Activated naive CD8-positive, alpha-beta T cell treated with anti-CD3 and anti-CD28 coated beads, Interleukin-2, amount 50 U/mL, for 24 hours (primary cell): ENCODE results near the gene HID1.

Source experiments
- ATAC-seq: fragments of 150-1000 bp; cut with Tn5 transposase; one replicate; pipeline ENCODE4 v1.10.0; 2021
- DNase-seq: peaks from one replicate; pipeline ENCODE4 v3.0.0; 2021
- H3K27ac Mint-ChIP-seq: one replicate; pipeline ENCODE4 v1.8.0; 2021; ENCODE audit warnings: mild to moderate bottlenecking, mixed read lengths
- H3K27me3 Mint-ChIP-seq: one replicate; pipeline ENCODE4 v1.8.0; 2021; ENCODE audit warnings: mixed read lengths
- H3K36me3 Mint-ChIP-seq: one replicate; pipeline ENCODE4 v1.8.0; 2021; ENCODE audit warnings: low read depth, mixed read lengths
- H3K4me1 Mint-ChIP-seq: one replicate; pipeline ENCODE4 v1.8.0; 2021; ENCODE audit warnings: mixed read lengths
- H3K4me3 Mint-ChIP-seq: one replicate; pipeline ENCODE4 v1.8.0; 2021; ENCODE audit warnings: mild to moderate bottlenecking, moderate library complexity, mixed read lengths
- H3K9me3 Mint-ChIP-seq: one replicate; pipeline ENCODE4 v1.8.0; 2021; ENCODE audit warnings: mixed read lengths

The HID1 gene

DNA sequence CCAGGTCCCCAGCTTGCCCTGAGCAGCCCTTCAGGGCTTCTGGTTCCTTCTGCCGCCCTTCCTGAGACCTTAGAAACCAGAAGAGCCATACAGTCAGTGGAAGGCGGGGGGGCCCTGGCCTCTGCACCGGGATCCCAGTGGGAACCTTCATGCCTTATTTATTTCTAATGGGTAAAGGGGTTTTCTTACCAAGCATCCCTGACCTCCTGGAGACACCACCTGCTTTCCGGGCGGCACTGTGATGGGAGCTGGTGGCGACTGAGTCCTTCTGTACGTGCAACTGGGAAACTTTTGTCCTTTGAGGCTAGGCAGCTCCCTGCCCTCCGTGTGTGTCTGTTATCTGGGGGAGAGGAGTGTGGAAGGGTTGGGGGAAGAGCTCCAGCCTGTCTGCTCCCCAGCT lies 32.7 kb upstream of the HID1 start:
- no peaks in the 10 kb centered on the region for H3K36me3 Mint-ChIP-seq

GRCh38 chr17:75004371-75004770 lies 31.8 kb upstream of the HID1 start:
- DNase-seq (no peak), ATAC-seq (no peak)
- Mint-ChIP-seq H3K27me3 (no peaks in the 10 kb centered on the region), H3K4me1 (peaks cover 7% of the 10 kb centered on the region), H3K4me3 (no peak overlapping the region), H3K9me3 (no peaks in the 10 kb centered on the region), H3K27ac (no peak overlapping the region), H3K36me3 (no peaks in the 10 kb centered on the region)

More for the DNA sequence above, 32.7 kb upstream of the HID1 start:
- DNase-seq (no peak), ATAC-seq (no peak)
- no peak overlapping the region for H3K4me3 Mint-ChIP-seq
- no peak overlapping the region for H3K27ac Mint-ChIP-seq
- peaks cover 7% of the 10 kb centered on the region for H3K4me1 Mint-ChIP-seq
- H3K9me3 Mint-ChIP-seq: no peaks in the 10 kb centered on the region
- no peaks in the 10 kb centered on the region for H3K27me3 Mint-ChIP-seq

DNA sequence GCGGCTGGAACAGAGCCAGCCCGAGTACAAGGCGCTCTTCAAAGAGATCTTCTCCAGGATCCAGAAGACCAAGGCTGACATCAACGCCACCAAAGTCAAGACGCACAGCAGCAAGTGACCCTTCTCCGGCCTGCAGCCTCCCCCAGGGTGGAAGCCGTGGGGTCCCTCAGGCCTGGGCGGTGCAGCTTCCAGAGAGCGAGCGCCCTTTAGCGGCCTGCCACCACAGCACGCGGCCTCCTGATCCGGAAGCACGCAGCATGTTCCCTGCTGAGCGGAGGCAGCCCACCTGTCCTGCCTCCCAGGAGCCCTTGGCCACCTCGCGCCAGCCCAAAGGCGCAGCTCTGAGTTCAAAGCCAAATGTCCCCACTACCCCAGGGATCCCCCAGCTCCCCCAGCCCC lies 31.4 kb upstream of the HID1 start:
- ATAC-seq (no peak), DNase-seq (no peak)
- H3K27ac Mint-ChIP-seq: no peak overlapping the region
- H3K4me3 Mint-ChIP-seq: no peak overlapping the region
- H3K9me3 Mint-ChIP-seq: no peaks in the 10 kb centered on the region
- peaks cover 7% of the 10 kb centered on the region for H3K4me1 Mint-ChIP-seq
- H3K27me3 Mint-ChIP-seq: no peaks in the 10 kb centered on the region
- no peaks in the 10 kb centered on the region for H3K36me3 Mint-ChIP-seq

DNA sequence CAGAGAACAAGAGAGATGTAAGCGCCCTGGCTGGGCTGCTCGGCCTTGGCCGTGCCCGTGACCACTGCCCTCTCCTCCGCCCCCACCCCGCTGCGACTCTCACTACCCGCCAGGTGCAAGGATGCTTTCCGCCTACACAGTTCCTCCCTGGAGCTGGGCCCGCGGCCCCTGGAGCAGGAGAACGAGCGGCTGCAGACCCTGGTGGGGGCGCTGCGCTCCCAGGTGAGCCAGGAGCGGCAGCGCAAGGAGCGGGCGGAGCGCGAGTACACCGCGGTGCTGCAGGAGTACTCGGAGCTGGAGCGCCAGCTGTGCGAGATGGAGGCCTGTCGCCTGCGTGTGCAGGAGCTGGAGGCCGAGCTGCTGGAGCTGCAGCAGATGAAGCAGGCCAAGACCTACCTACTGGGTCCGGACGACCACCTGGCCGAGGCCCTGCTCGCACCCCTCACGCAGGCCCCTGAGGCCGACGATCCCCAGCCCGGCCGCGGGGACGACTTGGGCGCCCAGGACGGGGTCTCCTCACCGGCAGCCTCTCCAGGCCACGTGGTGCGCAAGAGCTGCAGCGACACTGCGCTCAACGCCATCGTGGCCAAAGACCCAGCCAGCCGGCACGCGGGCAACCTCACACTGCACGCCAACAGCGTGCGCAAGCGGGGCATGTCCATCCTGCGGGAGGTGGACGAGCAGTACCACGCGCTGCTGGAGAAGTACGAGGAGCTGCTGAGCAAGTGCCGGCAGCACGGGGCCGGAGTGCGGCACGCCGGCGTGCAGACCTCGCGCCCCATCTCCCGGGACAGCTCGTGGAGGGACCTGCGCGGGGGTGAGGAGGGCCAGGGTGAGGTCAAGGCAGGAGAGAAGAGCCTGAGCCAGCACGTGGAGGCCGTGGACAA lies 30.8 kb upstream of the HID1 start:
- ATAC-seq (no peak), DNase-seq (no peak)
- Mint-ChIP-seq H3K9me3 (no peaks in the 10 kb centered on the region), H3K27ac (no peak overlapping the region), H3K4me1 (peaks cover 9% of the 10 kb centered on the region), H3K4me3 (no peak overlapping the region), H3K27me3 (no peaks in the 10 kb centered on the region), H3K36me3 (no peaks in the 10 kb centered on the region)

DNA sequence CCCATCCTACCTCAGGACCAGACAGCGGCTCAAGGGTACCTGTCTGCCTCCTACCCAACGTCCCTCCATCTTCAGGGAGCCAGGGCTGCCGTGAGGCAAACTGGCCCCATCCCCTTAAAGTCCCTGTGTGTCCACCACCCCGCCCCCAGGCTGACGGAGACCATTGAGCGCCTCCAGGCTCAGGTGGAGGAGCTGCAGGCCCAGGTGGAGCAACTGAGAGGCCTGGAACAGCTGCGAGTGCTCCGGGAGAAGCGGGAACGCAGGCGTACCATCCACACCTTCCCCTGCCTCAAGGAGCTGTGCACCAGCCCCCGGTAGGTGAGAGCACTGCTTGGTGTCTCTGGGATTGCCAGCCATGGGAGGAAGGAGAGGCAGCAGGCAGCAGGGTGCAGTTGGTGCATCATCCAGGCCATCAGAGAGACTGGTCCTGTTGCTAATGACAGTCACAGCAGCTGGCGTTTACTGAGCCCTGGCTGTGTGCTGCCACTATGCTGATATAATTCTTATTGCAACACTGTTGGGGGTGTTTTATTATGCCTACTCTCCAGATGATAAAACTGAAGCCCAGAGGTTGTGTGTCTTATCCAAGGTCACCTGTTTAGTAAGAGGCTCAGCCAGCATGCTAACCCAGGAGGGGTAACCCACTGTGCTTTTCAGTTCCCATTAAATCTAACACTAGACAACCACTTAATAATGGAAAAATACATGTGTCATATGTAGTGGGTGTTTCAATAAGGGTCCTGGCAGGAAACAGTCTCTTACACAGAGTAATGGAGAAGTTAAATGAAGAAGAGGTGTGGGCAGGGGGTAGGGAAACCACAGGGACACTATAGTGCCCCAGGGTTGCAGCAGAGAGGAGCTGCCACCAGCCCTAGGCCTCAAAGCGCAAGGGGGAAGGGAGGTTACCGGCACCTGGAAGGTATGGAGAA lies 29.6 kb upstream of the HID1 start:
- peak overlapping the region; percentile 23 for H3K27ac Mint-ChIP-seq
- no peaks in the 10 kb centered on the region for H3K27me3 Mint-ChIP-seq
- H3K36me3 Mint-ChIP-seq: no peaks in the 10 kb centered on the region
- DNase-seq: no peak
- H3K4me3 Mint-ChIP-seq: no peak overlapping the region
- peak; percentile 57 for ATAC-seq
- no peaks in the 10 kb centered on the region for H3K9me3 Mint-ChIP-seq
- H3K4me1 Mint-ChIP-seq: peaks cover 10% of the 10 kb centered on the region

DNA sequence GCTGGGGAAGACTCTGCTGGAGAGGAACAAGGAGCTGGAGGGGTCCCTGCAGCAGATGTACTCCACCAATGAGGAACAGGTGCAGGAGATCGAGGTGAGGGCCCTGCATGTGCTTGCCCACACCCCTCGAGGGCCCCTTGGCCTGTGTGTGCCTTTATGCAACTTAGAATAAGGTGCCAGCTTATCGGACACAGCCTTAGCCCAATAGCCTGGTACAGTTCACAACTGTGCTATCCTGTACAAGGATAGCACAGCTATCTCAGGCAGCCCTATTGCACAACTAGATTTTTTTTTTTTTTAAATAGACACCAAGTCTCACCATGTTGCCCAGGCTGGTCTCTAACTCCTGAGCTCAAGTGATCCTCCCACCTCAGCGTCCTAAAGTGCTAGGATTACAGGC lies 27.0 kb upstream of the HID1 start:
- no peaks in the 10 kb centered on the region for H3K9me3 Mint-ChIP-seq
- ATAC-seq (no peak), DNase-seq (no peak)
- peaks cover 10% of the 10 kb centered on the region for H3K4me1 Mint-ChIP-seq
- H3K27ac Mint-ChIP-seq: no peak overlapping the region
- no peaks in the 10 kb centered on the region for H3K36me3 Mint-ChIP-seq
- no peak overlapping the region for H3K4me3 Mint-ChIP-seq
- H3K27me3 Mint-ChIP-seq: no peaks in the 10 kb centered on the region

DNA sequence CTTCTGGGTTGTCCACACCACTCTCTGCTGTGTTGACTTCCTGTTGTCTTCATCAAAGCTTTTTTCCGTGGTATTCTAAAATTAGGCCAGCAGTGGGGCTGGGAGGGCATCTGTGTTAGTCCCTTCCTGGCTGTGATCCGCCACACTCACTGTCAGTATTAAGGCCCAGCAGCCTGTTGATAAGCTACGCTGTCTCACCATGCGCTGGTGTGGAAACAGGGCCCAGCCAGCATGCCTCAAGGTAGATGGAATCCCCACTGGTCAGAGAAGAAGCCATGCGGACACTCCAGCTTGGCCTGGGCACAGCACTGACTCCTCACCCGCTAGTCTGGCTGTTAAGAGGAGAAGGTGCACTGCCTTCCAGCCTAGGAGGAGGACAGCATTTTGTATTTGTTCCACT lies 26.2 kb upstream of the HID1 start:
- Mint-ChIP-seq H3K36me3 (no peaks in the 10 kb centered on the region), H3K4me3 (no peak overlapping the region), H3K4me1 (peaks cover 10% of the 10 kb centered on the region), H3K27me3 (no peaks in the 10 kb centered on the region), H3K27ac (no peak overlapping the region), H3K9me3 (no peaks in the 10 kb centered on the region)
- no peak for ATAC-seq
- DNase-seq: no peak

GRCh38 chr17:74995847-74996246 lies 23.3 kb upstream of the HID1 start:
- Mint-ChIP-seq H3K4me1 (peaks cover 4% of the 10 kb centered on the region), H3K4me3 (no peak overlapping the region), H3K27me3 (no peaks in the 10 kb centered on the region), H3K36me3 (no peaks in the 10 kb centered on the region), H3K27ac (no peak overlapping the region), H3K9me3 (no peaks in the 10 kb centered on the region)
- ATAC-seq: no peak
- no peak for DNase-seq

DNA sequence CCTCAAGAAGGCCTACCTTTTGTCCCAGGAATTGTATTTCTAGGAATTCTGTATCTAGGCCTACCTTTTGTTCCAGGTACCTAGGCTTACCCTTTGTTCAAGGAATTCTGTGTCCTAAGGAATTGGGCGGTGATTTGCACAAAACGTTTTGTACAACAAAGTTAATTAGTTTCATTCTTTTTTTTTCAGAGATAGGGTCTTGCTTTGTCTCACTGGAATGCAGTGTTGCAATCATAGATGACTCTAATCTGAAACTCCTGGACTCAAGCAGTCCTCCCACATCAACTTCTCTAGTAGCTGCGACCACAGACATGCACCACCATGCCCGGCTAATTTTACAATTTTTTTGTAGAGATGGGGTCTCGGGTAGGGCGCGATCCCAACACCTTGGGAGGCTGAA lies 21.9 kb upstream of the HID1 start:
- peaks cover 4% of the 10 kb centered on the region for H3K4me1 Mint-ChIP-seq
- no peaks in the 10 kb centered on the region for H3K36me3 Mint-ChIP-seq
- no peak overlapping the region for H3K4me3 Mint-ChIP-seq
- no peaks in the 10 kb centered on the region for H3K9me3 Mint-ChIP-seq
- H3K27ac Mint-ChIP-seq: no peak overlapping the region
- ATAC-seq (no peak), DNase-seq (no peak)
- H3K27me3 Mint-ChIP-seq: no peaks in the 10 kb centered on the region

- H3K27me3 Mint-ChIP-seq: peaks cover 7% of the 10 kb centered on the region
- DNase-seq (no peak), ATAC-seq (no peak)
- H3K36me3 Mint-ChIP-seq: no peaks in the 10 kb centered on the region
- H3K27ac Mint-ChIP-seq: no peak overlapping the region
- no peak overlapping the region for H3K4me3 Mint-ChIP-seq
- H3K9me3 Mint-ChIP-seq: no peaks in the 10 kb centered on the region
- H3K4me1 Mint-ChIP-seq: peaks cover 3% of the 10 kb centered on the region
Measured at GRCh38 chr17:74992223-74992622, 19.7 kb upstream of the HID1 start.

DNA sequence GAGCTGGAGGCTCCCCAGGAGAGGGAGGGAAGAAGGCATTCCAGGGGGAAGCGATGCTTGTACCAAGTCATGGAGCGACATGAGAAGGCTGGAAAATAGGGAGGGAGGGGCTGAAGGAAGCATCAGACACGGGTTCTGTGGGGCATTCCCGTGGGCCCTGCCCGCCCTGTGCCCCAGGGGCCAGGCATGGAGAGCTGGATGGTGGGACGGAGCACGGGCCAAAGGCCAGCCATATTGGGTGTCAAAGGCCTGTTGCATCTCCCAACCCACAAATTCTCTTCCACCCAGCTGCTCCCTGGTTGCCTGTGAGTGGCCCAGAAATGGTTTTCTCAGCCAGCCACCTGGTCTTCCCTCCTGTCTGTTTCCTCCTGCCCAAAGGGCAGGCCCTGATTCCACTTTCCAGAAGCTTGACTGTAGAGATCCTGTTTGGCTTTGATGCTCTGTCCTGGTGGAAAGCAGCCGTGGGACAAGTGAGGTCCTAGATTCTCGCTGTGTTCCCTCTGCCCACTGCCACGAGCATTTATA lies 18.1 kb upstream of the HID1 start:
- Mint-ChIP-seq H3K9me3 (no peaks in the 10 kb centered on the region), H3K27me3 (peaks cover 18% of the 10 kb centered on the region), H3K4me1 (peaks cover 11% of the 10 kb centered on the region), H3K4me3 (no peak overlapping the region), H3K27ac (no peak overlapping the region), H3K36me3 (no peaks in the 10 kb centered on the region)
- no peak for ATAC-seq
- DNase-seq: no peak

DNA sequence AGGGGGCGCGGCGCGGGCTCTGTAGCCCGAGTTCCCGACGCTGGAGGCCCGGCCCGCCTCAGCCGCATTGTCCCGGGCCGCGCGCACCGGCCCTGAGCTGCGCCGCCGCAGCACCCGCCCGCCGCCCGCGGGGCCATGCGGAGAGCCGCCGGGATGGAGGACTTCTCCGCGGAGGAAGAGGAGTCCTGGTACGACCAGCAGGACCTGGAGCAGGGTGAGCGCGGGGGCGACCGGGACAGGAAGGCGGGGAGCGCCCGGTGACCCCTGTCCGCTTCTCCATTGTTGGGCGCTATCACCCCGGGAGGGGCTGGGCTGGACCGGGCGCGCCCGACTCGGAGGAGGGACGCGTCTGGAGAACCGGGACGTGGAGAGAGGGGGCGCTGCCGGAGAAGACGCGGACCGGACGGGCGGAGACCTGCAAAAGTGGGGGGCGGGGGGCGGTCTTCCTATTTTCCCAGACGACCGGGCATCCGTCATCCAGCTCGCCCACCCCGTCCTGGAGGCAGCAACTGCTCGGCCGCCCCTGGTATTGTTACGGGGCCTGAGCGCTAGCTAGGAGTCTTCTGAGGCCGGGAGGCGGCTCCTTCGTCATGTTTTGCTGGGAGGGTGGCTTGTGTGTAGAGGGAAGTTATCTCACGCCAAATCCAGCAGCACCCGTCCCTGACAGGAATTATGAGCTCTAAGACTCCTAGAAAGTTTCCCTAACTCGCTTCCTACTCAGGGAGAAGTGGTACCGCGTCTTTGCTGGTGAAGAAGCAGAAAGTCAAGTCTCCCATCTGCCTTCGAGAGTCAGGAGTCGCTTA lies 15.6 kb upstream of the HID1 start:
- no peaks in the 10 kb centered on the region for H3K36me3 Mint-ChIP-seq
- ATAC-seq (peak; percentile 61), DNase-seq (peak; percentile 29)
- no peaks in the 10 kb centered on the region for H3K9me3 Mint-ChIP-seq
- H3K27ac Mint-ChIP-seq: no peak overlapping the region
- H3K4me3 Mint-ChIP-seq: peak overlapping the region; percentile 63
- H3K4me1 Mint-ChIP-seq: peaks cover 11% of the 10 kb centered on the region
- H3K27me3 Mint-ChIP-seq: peaks cover 22% of the 10 kb centered on the region

- H3K27me3 Mint-ChIP-seq: peaks cover 22% of the 10 kb centered on the region
- peak within 1 kb of the TSS; percentile 53 for H3K27ac Mint-ChIP-seq
- peak; percentile 93 for DNase-seq
- H3K4me3 Mint-ChIP-seq: peak within 1 kb of the TSS; percentile 80
- no peaks in the 10 kb centered on the region for H3K9me3 Mint-ChIP-seq
- ATAC-seq: peak; percentile 93
- H3K4me1 Mint-ChIP-seq: peaks cover 11% of the 10 kb centered on the region
- no peaks in the 10 kb centered on the region for H3K36me3 Mint-ChIP-seq
Measured at GRCh38 chr17:74987418-74987908, 14.9 kb upstream of the HID1 start, which contains the start of gene CDR2L. TSS of gene CDR2L (plus strand) at chr17:74987632. CDS start at chr17:74988044, 412 bp downstream.

DNA sequence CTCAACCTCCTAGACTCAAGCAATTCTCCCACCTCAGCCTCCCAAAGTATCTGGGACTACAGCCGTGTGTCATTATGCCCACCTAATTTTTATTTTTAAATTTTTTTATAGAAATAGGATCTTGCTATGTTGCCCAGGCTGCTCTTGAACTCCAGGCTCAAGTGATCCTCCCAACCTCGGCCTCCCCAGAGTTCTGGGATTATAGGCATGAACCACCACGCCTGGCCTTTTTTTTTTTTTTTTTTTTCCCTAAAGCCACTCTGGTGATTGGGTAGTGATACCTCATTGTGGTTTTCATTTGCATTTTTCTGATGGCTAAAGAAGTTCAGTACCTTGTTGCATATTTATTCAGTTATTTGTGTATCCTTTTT lies 13.6 kb upstream of the HID1 start:
- Mint-ChIP-seq H3K4me1 (peaks cover 19% of the 10 kb centered on the region), H3K27me3 (peaks cover 24% of the 10 kb centered on the region), H3K36me3 (no peaks in the 10 kb centered on the region), H3K9me3 (no peaks in the 10 kb centered on the region), H3K27ac (no peak overlapping the region), H3K4me3 (no peak overlapping the region)
- no peak for ATAC-seq
- no peak for DNase-seq
